Osteoblast (primary cell): Measurements from ENCODE around the gene MUC4. TPM values are rescaled to one million over a fixed set of nuclear protein-coding genes. Genes with fewer than 3 reads are reported as not detected.
A peak's percentile ranks its signal among the peaks of the same experiment; 100 is the strongest.
"Not testable (repeated sequence)": the region's sequence is repeated elsewhere in the genome, so short reads cannot be mapped to it uniquely, and the experiment has no call there.

ENCODE experiments used
- DNase-seq: peaks from one replicate; pipeline ENCODE4 v3.0.0; 2011; ENCODE audit warnings: low spot score, mixed read lengths; ENCODE audit not compliant: insufficient read length; ENCODE audit errors: missing footprints
- H2AFZ ChIP-seq: 2 replicates; pipeline ENCODE4 v1.6.0; 2011; ENCODE audit warnings: mild to moderate bottlenecking, low read length
- H3K27ac ChIP-seq: 2 replicates; pipeline ENCODE4 v1.5.1; 2011; ENCODE audit warnings: mild to moderate bottlenecking, low read depth, low read length, moderate library complexity
- H3K27me3 ChIP-seq: 2 replicates; pipeline ENCODE4 v1.6.0; 2012; ENCODE audit warnings: mild to moderate bottlenecking, control low read depth, inconsistent platforms, low read length, moderate library complexity; ENCODE audit not compliant: insufficient read depth
- H3K36me3 ChIP-seq: 2 replicates; pipeline ENCODE4 v1.5.1; 2011; ENCODE audit warnings: mild to moderate bottlenecking, low read length, control low read depth, moderate library complexity; ENCODE audit not compliant: insufficient read depth
- H3K4me1 ChIP-seq: 2 replicates; pipeline ENCODE4 v1.5.1; 2011; ENCODE audit warnings: mild to moderate bottlenecking, low read length, control low read depth, moderate library complexity; ENCODE audit not compliant: insufficient read depth
- H3K4me2 ChIP-seq: 2 replicates; pipeline ENCODE4 v1.6.0; 2011; ENCODE audit warnings: mild to moderate bottlenecking, low read length; ENCODE audit not compliant: insufficient read depth
- H3K4me3 ChIP-seq: fragments of 200-600 bp; sonication (generic); 3 replicates; pipeline ENCODE4 v1.5.1; 2012; ENCODE audit warnings: mild to moderate bottlenecking, low read length, inconsistent platforms; ENCODE audit not compliant: insufficient read depth
- H3K79me2 ChIP-seq: 2 replicates; pipeline ENCODE4 v1.6.0; 2012; ENCODE audit warnings: mild to moderate bottlenecking, low read length, control low read depth, inconsistent platforms; ENCODE audit not compliant: insufficient read depth
- H3K9me3 ChIP-seq: 2 replicates; pipeline ENCODE4 v1.5.1; 2011; ENCODE audit warnings: low read depth, low read length, control low read depth
- H4K20me1 ChIP-seq: 2 replicates; pipeline ENCODE4 v1.6.0; 2012; ENCODE audit warnings: mild to moderate bottlenecking, low read length, control low read depth; ENCODE audit not compliant: insufficient read depth
- CTCF ChIP-seq: IDR thresholded peaks from 2 replicates; pipeline ENCODE4 v1.5.1; 2011; ENCODE audit warnings: mild to moderate bottlenecking, low read depth, low read length, moderate library complexity; ENCODE audit errors: extremely low read depth
- total RNA-seq: library from RNA; depleted of rRNA; stranded (reverse); fragments of >200 nt; gene quantifications from 2 replicates; pipeline ENCODE4 v1.2.3, GENCODE V29; 2012

MUC4 gene
- total RNA-seq, 1 donor = not detected

GRCh38 chr3:195715134-195715533 is 96.6 kb downstream of the MUC4 start:
- peaks cover 3% of the 10 kb centered on the region for H4K20me1 ChIP-seq
- no peak overlapping the region for H3K4me2 ChIP-seq
- no peaks in the 10 kb centered on the region for H3K9me3 ChIP-seq
- no peak overlapping the region for H3K27ac ChIP-seq
- H3K27me3 ChIP-seq = peaks cover 25% of the 10 kb centered on the region
- no peak overlapping the region for H2AFZ ChIP-seq
- no peaks in the 10 kb centered on the region for H3K79me2 ChIP-seq
- no peaks in the 10 kb centered on the region for H3K4me1 ChIP-seq
- H3K36me3 ChIP-seq = no peaks in the 10 kb centered on the region
- no peak for DNase-seq
- no peak for TF ChIP-seq CTCF
- H3K4me3 ChIP-seq = no peak overlapping the region

GRCh38 chr3:195714380-195715011 is 97.2 kb downstream of the MUC4 start:
- no peak overlapping the region for H2AFZ ChIP-seq
- H3K27me3 ChIP-seq = peaks cover 21% of the 10 kb centered on the region
- no peak overlapping the region for H3K4me3 ChIP-seq
- no peak overlapping the region for H3K27ac ChIP-seq
- H4K20me1 ChIP-seq = peaks cover 3% of the 10 kb centered on the region
- no peak for TF ChIP-seq CTCF
- DNase-seq = peak; percentile 36
- no peaks in the 10 kb centered on the region for H3K9me3 ChIP-seq
- H3K36me3 ChIP-seq = no peaks in the 10 kb centered on the region
- H3K4me1 ChIP-seq = no peaks in the 10 kb centered on the region
- no peak overlapping the region for H3K4me2 ChIP-seq
- H3K79me2 ChIP-seq = no peaks in the 10 kb centered on the region

- H3K27me3 ChIP-seq = peaks cover 10% of the 10 kb centered on the region
These were observed 98.6 kb downstream of the MUC4 start for GRCh38 chr3:195713150-195713549.

GRCh38 chr3:195712535-195712910 is 99.2 kb downstream of the MUC4 start:
- not testable (repeated sequence) for H3K79me2 ChIP-seq, H3K9me3 ChIP-seq, DNase-seq, H4K20me1 ChIP-seq, H3K4me2 ChIP-seq, H2AFZ ChIP-seq, H3K27me3 ChIP-seq, H3K27ac ChIP-seq, H3K36me3 ChIP-seq, H3K4me1 ChIP-seq, H3K4me3 ChIP-seq

More at GRCh38 chr3:195713150-195713549, 98.6 kb downstream of the MUC4 start:
- not testable (repeated sequence) for H3K9me3 ChIP-seq, DNase-seq, H3K4me2 ChIP-seq, H3K27ac ChIP-seq, H3K4me3 ChIP-seq, H3K36me3 ChIP-seq, H2AFZ ChIP-seq, H3K4me1 ChIP-seq, H4K20me1 ChIP-seq, H3K79me2 ChIP-seq

DNA sequence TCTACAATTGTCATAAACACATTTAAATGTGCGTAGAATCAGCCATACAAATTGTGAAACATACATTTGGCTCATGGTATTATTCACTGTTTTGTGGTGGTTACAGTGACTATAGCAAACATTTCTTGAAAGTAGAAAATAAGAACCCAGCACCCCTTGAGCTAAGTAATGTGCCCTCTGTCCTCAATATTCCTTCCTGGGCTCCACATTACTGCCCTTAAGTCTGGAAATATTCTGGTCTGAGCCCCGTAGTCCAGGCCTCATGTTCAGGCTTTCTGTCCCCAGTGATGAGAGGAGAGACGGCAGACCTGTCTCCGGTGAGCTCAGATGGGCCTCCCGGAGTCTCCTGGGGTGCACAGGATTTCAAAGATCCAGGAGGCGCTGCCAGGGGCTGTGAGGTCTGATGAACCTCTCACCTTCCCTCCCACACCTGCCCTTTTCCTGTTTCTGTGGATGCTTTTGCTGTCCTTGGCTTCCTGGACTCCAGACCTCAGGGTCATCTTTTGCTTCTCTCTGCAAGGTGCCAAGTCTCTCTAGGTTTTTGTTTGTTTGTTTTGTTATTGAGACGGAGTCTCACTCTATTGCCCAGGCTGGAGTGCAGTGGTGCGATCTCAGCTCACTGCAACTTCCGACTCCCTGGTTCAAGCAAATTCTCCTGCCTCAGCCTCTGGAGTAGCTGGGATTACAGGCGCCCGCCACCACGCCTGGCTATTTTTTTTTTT is 99.8 kb downstream of the MUC4 start:
- no peak for TF ChIP-seq CTCF
- no peak for DNase-seq
- no peak overlapping the region for H3K4me3 ChIP-seq
- H3K27me3 ChIP-seq = no peaks in the 10 kb centered on the region
- no peak overlapping the region for H2AFZ ChIP-seq
- H4K20me1 ChIP-seq = no peaks in the 10 kb centered on the region
- no peak overlapping the region for H3K4me2 ChIP-seq
- peaks cover 9% of the 10 kb centered on the region for H3K4me1 ChIP-seq
- H3K27ac ChIP-seq = no peak overlapping the region
- no peaks in the 10 kb centered on the region for H3K9me3 ChIP-seq
- H3K79me2 ChIP-seq = no peaks in the 10 kb centered on the region
- H3K36me3 ChIP-seq = no peaks in the 10 kb centered on the region

- H3K4me2 ChIP-seq, H3K4me1 ChIP-seq, H2AFZ ChIP-seq, DNase-seq, H3K27me3 ChIP-seq, H3K9me3 ChIP-seq, H3K27ac ChIP-seq, H3K79me2 ChIP-seq, H4K20me1 ChIP-seq, H3K4me3 ChIP-seq, H3K36me3 ChIP-seq: not testable (repeated sequence)
These were observed 100.5 kb downstream of the MUC4 start for GRCh38 chr3:195711091-195711812.
